IMR-90 (cell line): Measurements from ENCODE around the gene FOXP1. TPM values are rescaled to one million over a fixed set of nuclear protein-coding genes. Genes with fewer than 3 reads are reported as not detected.

Experiments used
- ATAC-seq: fragments of 200-7000 bp; cut with Tn5 transposase; 2 replicates; pipeline ENCODE4 v1.9.1; 2020; ENCODE audit warnings: low read depth, mild to moderate bottlenecking, moderate library complexity
- BruUV-seq: library from RNA; stranded (reverse); fragments of 400-500 nt; replicated peaks from 2 replicates; lab custom pipeline; 2021; lab: Mats Ljungman, UMichigan
- CTCF ChIA-PET: fragments of 300-600 bp; formaldehyde crosslinking; extraction: SDS; loops from one replicate; lab custom pipeline; 2021; ENCODE audit warnings: antibody characterized with exemption; lab: Yijun Ruan, JAX
- POLR2A ChIA-PET: fragments of 300-600 bp; sonication (Branson Sonifier 250); formaldehyde crosslinking; loops from one replicate; lab custom pipeline; 2022; ENCODE audit warnings: antibody characterized with exemption; ENCODE audit not compliant: unreplicated experiment; lab: Charles Lee
- DNase-seq: peaks from one replicate; pipeline ENCODE4 v3.0.0; 2013
- H2AFZ ChIP-seq: replicated peaks from 2 replicates; pipeline ENCODE3; 2013; ENCODE audit warnings: low read length, mild to moderate bottlenecking; ENCODE audit not compliant: poor library complexity
- H2AK5ac ChIP-seq: 2 replicates; pipeline ENCODE4 v1.6.1; 2013; ENCODE audit warnings: low read depth, low read length, inconsistent platforms
- H2AK9ac ChIP-seq: replicated peaks from 2 replicates; pipeline ENCODE3; 2013; ENCODE audit warnings: mild to moderate bottlenecking, low read depth, low read length, moderate library complexity; ENCODE audit not compliant: poor library complexity
- H2BK120ac ChIP-seq: 2 replicates; pipeline ENCODE4 v1.6.1; 2013; ENCODE audit warnings: low read depth, low read length, inconsistent platforms
- H2BK15ac ChIP-seq: 3 replicates; pipeline ENCODE4 v1.6.1; 2013; ENCODE audit warnings: low read depth, low read length, inconsistent platforms
- H2BK20ac ChIP-seq: 2 replicates; pipeline ENCODE4 v1.6.1; 2013; ENCODE audit warnings: low read depth, mild to moderate bottlenecking, inconsistent platforms, low read length, moderate library complexity
- H2BK5ac ChIP-seq: 2 replicates; pipeline ENCODE4 v1.6.1; 2013; ENCODE audit warnings: mild to moderate bottlenecking, low read depth, low read length, inconsistent platforms; ENCODE audit not compliant: poor library complexity, severe bottlenecking
- H3K14ac ChIP-seq: replicated peaks from 2 replicates; pipeline ENCODE4 v1.6.1; 2013; ENCODE audit warnings: low read depth, low read length, inconsistent platforms
- H3K18ac ChIP-seq: 2 replicates; pipeline ENCODE4 v1.6.1; 2013; ENCODE audit warnings: low read depth, low read length, control low read depth
- H3K23ac ChIP-seq: 2 replicates; pipeline ENCODE4 v1.6.1; 2013; ENCODE audit warnings: low read depth, low read length, inconsistent platforms
- H3K27ac ChIP-seq: 2 replicates; pipeline ENCODE4 v1.5.1; 2013; ENCODE audit warnings: mild to moderate bottlenecking, control low read depth, low read length; ENCODE audit not compliant: insufficient read depth
- H3K27me3 ChIP-seq: 2 replicates; pipeline ENCODE4 v1.6.1; 2013; ENCODE audit warnings: low read length; ENCODE audit not compliant: control insufficient read depth, insufficient read depth
- H3K36me3 ChIP-seq: 2 replicates; pipeline ENCODE4 v1.6.1; 2013; ENCODE audit warnings: low read length, mixed read lengths; ENCODE audit not compliant: control insufficient read depth, insufficient read depth
- H3K4ac ChIP-seq: 2 replicates; pipeline ENCODE4 v1.6.1; 2013; ENCODE audit warnings: low read depth, low read length, inconsistent platforms
- H3K4me1 ChIP-seq: 2 replicates; pipeline ENCODE4 v1.6.1; 2013; ENCODE audit warnings: low read length, mixed read lengths; ENCODE audit not compliant: control insufficient read depth, insufficient read depth
- H3K4me2 ChIP-seq: 2 replicates; pipeline ENCODE4 v1.6.1; 2013; ENCODE audit warnings: low read depth, mild to moderate bottlenecking, control low read depth, low read length, moderate library complexity
- H3K4me3 ChIP-seq: 2 replicates; pipeline ENCODE4 v1.5.1; 2013; ENCODE audit warnings: low read depth, mild to moderate bottlenecking, control low read depth, low read length, moderate library complexity; ENCODE audit not compliant: insufficient read depth
- H3K56ac ChIP-seq: 2 replicates; pipeline ENCODE4 v1.6.1; 2013; ENCODE audit warnings: low read length, inconsistent platforms; ENCODE audit not compliant: insufficient read depth; ENCODE audit errors: extremely low read depth
- H3K79me1 ChIP-seq, 2 experiments: 2 replicates each; pipeline ENCODE4 v1.6.1; 2013; ENCODE audit warnings: low read length in 2 of 2, inconsistent platforms in 1 of 2, low read depth in 1 of 2
- H3K9ac ChIP-seq: 2 replicates; pipeline ENCODE4 v1.6.1; 2013; ENCODE audit warnings: low read depth, low read length, control low read depth
- H3K9me1 ChIP-seq: 2 replicates; pipeline ENCODE4 v1.6.1; 2013; ENCODE audit warnings: low read length, inconsistent platforms; ENCODE audit not compliant: insufficient read depth
- H3K9me3 ChIP-seq: 2 replicates; pipeline ENCODE4 v1.6.1; 2013; ENCODE audit warnings: low read length; ENCODE audit not compliant: control insufficient read depth, insufficient read depth
- H4K20me1 ChIP-seq: 2 replicates; pipeline ENCODE4 v1.6.1; 2013; ENCODE audit warnings: low read length, inconsistent platforms; ENCODE audit not compliant: insufficient read depth
- H4K5ac ChIP-seq: 2 replicates; pipeline ENCODE4 v1.6.1; 2013; ENCODE audit warnings: mild to moderate bottlenecking, low read depth, low read length, control low read depth
- H4K8ac ChIP-seq, 2 experiments: 2 replicates each; pipeline ENCODE4 v1.6.1; 2013; ENCODE audit warnings: low read depth in 2 of 2, low read length in 2 of 2, control low read depth in 1 of 2, inconsistent platforms in 1 of 2
- H4K91ac ChIP-seq: 2 replicates; pipeline ENCODE4 v1.6.1; 2013; ENCODE audit warnings: low read depth, low read length, inconsistent platforms; ENCODE audit not compliant: insufficient read depth
- BHLHE40 ChIP-seq: fragments of 150-350 bp; IDR thresholded peaks from 2 replicates; pipeline ENCODE4 v1.6.1; 2016; ENCODE audit warnings: mild to moderate bottlenecking, low read depth, low read length
- CEBPB ChIP-seq: IDR thresholded peaks from 2 replicates; pipeline ENCODE4 v1.6.1; 2012; ENCODE audit warnings: low read depth, low read length, improper control_type of control experiment
- CHD1 ChIP-seq: IDR thresholded peaks from 2 replicates; pipeline ENCODE4 v1.6.1; 2012; ENCODE audit warnings: low read depth, low read length, improper control_type of control experiment
- FOS ChIP-seq: fragments of 150-350 bp; IDR thresholded peaks from 2 replicates; pipeline ENCODE4 v1.6.1; 2016; ENCODE audit warnings: low read depth, low read length
- MAFK ChIP-seq: IDR thresholded peaks from 2 replicates; pipeline ENCODE4 v1.6.1; 2012; ENCODE audit warnings: low read depth, low read length, improper control_type of control experiment
- MAZ ChIP-seq: IDR thresholded peaks from 2 replicates; pipeline ENCODE4 v1.6.1; 2012; ENCODE audit warnings: low read depth, mild to moderate bottlenecking, low read length, improper control_type of control experiment, moderate library complexity, borderline replicate concordance
- MXI1 ChIP-seq: IDR thresholded peaks from 2 replicates; pipeline ENCODE4 v1.6.1; 2012; ENCODE audit warnings: low read depth, mild to moderate bottlenecking, low read length, moderate library complexity, borderline replicate concordance
- NFE2L2 ChIP-seq: fragments of 150-350 bp; IDR thresholded peaks from 2 replicates; pipeline ENCODE4 v1.6.1; 2016; ENCODE audit warnings: low read depth, mild to moderate bottlenecking, low read length
- POLR2A ChIP-seq: IDR thresholded peaks from 2 replicates; pipeline ENCODE4 v1.6.1; 2012; ENCODE audit warnings: mild to moderate bottlenecking, low read depth, low read length
- RAD21 ChIP-seq: IDR thresholded peaks from 2 replicates; pipeline ENCODE4 v1.6.1; 2012; ENCODE audit warnings: low read length, improper control_type of control experiment
- RCOR1 ChIP-seq: IDR thresholded peaks from 2 replicates; pipeline ENCODE4 v1.6.1; 2012; ENCODE audit warnings: mild to moderate bottlenecking, low read length, improper control_type of control experiment; ENCODE audit not compliant: insufficient replicate concordance
- RFX5 ChIP-seq: IDR thresholded peaks from 2 replicates; pipeline ENCODE4 v1.8.0; 2012; ENCODE audit warnings: low read depth, mild to moderate bottlenecking, low read length, moderate library complexity
- SMC3 ChIP-seq: fragments of 150-350 bp; IDR thresholded peaks from 2 replicates; pipeline ENCODE4 v1.6.1; 2016; ENCODE audit warnings: low read depth, mild to moderate bottlenecking, antibody characterized with exemption, low read length, moderate library complexity
- dilution Hi-C: fragments of 300-500 bp; cut with HindIII; formaldehyde crosslinking; loops from one replicate; pipeline ENCODE4 v1.14.3; 2018; ENCODE audit warnings: low sequenced_read_pairs; ENCODE audit not compliant: unreplicated experiment
- in situ Hi-C: fragments of 300-500 bp; cut with MboI; formaldehyde crosslinking; loops from 3 replicates; pipeline ENCODE4 v1.14.3; 2019; ENCODE audit warnings: low sequenced_read_pairs, inconsistent platforms, mixed read lengths
- intact Hi-C: fragments of 100-400 bp; cut with micrococcal nuclease; formaldehyde crosslinking; loops from 2 replicates; pipeline ENCODE4 v1.10.0; 2022
- polyA plus RNA-seq, 3 experiments: library from polyadenylated mRNA; depleted of rRNA; stranded (reverse); fragments of >200 nt; gene quantifications; 2 replicates each; pipeline ENCODE4 v1.2.3, GENCODE V29; 2012; ENCODE audit warnings: low replicate concordance in 1 of 3
- total RNA-seq: library from RNA; depleted of rRNA; stranded (reverse); fragments of >200 nt; gene quantifications from 2 replicates; pipeline ENCODE4 v1.2.3, GENCODE V29; 2012
- TF ChIP-seq, protein P1 (sequence below): fragments of 150-350 bp; IDR thresholded peaks from 2 replicates; pipeline ENCODE4 v1.6.1; 2017; ENCODE audit warnings: mild to moderate bottlenecking, antibody characterized with exemption, low read length, low read depth
- TF ChIP-seq, protein P2 (sequence below): conservative IDR thresholded peaks from 2 replicates; pipeline ENCODE4 v1.5.1; 2012; ENCODE audit warnings: mild to moderate bottlenecking, low read depth, low read length, improper control_type of control experiment
- TF ChIP-seq, protein P3 (sequence below): fragments of 150-350 bp; IDR thresholded peaks from 2 replicates; pipeline ENCODE4 v1.6.1; 2016; ENCODE audit warnings: low read depth, mild to moderate bottlenecking, low read length, moderate library complexity, borderline replicate concordance

Gene FOXP1
- total and polyA plus RNA-seq, 2 of the 4 experiments (the other 2 are of a cell fraction), result 37.0 to 132 TPM

DNA sequence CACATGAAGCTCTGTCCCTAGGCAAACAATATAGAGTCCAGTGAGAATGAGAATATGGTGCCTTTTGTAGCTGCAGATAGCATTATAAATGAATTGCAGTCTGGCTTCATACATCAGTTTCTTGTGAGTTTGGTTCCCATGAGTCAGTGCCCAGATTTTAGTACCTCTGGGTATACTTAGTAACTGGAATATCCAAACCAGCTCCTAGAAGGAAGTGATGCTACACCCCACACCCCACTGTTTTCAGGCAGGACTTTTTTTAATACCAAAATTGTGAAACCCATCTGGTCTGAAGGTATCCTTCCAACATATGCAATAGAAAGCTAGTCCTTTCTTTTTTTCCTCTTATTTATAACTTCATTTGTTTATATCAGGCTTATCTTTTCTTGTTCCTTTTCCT is 42.1 kb upstream of the FOXP1 start:
- dilution Hi-C loops (no loop called here), intact Hi-C loops (no loop called here), in situ Hi-C loops (no loop called here)
- Histone ChIP-seq H4K8ac (no peak overlapping the region), H3K4me1 (peaks cover 3% of the 10 kb centered on the region; the same call in 1 of the 2 replicates), H3K27ac (no peak overlapping the region), H3K23ac (no peak overlapping the region), H4K5ac (no peak overlapping the region), H3K56ac (no peak overlapping the region), H3K18ac (no peak overlapping the region), H3K36me3 (no peaks in the 10 kb centered on the region), H2AK5ac (no peak overlapping the region), H3K9me3 (no peaks in the 10 kb centered on the region; the same call in 1 of the 2 replicates), H3K79me1 (no peaks in the 10 kb centered on the region), H4K91ac (no peak overlapping the region), H3K4me3 (no peak overlapping the region), H4K20me1 (no peaks in the 10 kb centered on the region), H3K4ac (no peak overlapping the region), H2BK120ac (no peak overlapping the region), H3K9me1 (no peaks in the 10 kb centered on the region), H2BK20ac (no peak overlapping the region), H3K9ac (no peak overlapping the region), H2BK15ac (no peak overlapping the region), H3K4me2 (no peak overlapping the region), H2AFZ (no peak overlapping the region), H2BK5ac (no peak overlapping the region), H3K14ac (no peak overlapping the region), H2AK9ac (no peak overlapping the region), H3K27me3 (peaks cover 48% of the 10 kb centered on the region)
- ATAC-seq, result no peak
- ChIA-PET POLR2A (no interaction called here), CTCF (interaction anchor here (0.6 kb wide), 1 partner anchor 281 kb away, joined by 3 read pairs; no protein-coding TSS in a partner anchor)
- DNase-seq, result no peak
- no TSS peak for BruUV-seq
- TF ChIP-seq, protein P1, sequence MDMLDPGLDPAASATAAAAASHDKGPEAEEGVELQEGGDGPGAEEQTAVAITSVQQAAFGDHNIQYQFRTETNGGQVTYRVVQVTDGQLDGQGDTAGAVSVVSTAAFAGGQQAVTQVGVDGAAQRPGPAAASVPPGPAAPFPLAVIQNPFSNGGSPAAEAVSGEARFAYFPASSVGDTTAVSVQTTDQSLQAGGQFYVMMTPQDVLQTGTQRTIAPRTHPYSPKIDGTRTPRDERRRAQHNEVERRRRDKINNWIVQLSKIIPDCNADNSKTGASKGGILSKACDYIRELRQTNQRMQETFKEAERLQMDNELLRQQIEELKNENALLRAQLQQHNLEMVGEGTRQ, result no peak
- TF ChIP-seq FOS (no peak), RFX5 (no peak), CEBPB (no peak), CHD1 (no peak), MAFK (no peak), MAZ (no peak), POLR2A (no peak), NFE2L2 (no peak), RAD21 (no peak), BHLHE40 (no peak), SMC3 (no peak), MXI1 (no peak), RCOR1 (no peak)
- TF ChIP-seq, protein P2, sequence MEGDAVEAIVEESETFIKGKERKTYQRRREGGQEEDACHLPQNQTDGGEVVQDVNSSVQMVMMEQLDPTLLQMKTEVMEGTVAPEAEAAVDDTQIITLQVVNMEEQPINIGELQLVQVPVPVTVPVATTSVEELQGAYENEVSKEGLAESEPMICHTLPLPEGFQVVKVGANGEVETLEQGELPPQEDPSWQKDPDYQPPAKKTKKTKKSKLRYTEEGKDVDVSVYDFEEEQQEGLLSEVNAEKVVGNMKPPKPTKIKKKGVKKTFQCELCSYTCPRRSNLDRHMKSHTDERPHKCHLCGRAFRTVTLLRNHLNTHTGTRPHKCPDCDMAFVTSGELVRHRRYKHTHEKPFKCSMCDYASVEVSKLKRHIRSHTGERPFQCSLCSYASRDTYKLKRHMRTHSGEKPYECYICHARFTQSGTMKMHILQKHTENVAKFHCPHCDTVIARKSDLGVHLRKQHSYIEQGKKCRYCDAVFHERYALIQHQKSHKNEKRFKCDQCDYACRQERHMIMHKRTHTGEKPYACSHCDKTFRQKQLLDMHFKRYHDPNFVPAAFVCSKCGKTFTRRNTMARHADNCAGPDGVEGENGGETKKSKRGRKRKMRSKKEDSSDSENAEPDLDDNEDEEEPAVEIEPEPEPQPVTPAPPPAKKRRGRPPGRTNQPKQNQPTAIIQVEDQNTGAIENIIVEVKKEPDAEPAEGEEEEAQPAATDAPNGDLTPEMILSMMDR, result no peak
- TF ChIP-seq, protein P3, sequence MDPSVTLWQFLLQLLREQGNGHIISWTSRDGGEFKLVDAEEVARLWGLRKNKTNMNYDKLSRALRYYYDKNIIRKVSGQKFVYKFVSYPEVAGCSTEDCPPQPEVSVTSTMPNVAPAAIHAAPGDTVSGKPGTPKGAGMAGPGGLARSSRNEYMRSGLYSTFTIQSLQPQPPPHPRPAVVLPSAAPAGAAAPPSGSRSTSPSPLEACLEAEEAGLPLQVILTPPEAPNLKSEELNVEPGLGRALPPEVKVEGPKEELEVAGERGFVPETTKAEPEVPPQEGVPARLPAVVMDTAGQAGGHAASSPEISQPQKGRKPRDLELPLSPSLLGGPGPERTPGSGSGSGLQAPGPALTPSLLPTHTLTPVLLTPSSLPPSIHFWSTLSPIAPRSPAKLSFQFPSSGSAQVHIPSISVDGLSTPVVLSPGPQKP, result no peak
